NCI-H1105 (cell line): Measurements from ENCODE around the gene AKNA.
"Not testable (repeated sequence)": the region's sequence is repeated elsewhere in the genome, so short reads cannot be mapped to it uniquely, and the experiment has no call there.

Experiments used
- DNase-seq: peaks from one replicate; lab custom pipeline; 2025; lab: John Stamatoyannopoulos, UW

AKNA gene

DNA sequence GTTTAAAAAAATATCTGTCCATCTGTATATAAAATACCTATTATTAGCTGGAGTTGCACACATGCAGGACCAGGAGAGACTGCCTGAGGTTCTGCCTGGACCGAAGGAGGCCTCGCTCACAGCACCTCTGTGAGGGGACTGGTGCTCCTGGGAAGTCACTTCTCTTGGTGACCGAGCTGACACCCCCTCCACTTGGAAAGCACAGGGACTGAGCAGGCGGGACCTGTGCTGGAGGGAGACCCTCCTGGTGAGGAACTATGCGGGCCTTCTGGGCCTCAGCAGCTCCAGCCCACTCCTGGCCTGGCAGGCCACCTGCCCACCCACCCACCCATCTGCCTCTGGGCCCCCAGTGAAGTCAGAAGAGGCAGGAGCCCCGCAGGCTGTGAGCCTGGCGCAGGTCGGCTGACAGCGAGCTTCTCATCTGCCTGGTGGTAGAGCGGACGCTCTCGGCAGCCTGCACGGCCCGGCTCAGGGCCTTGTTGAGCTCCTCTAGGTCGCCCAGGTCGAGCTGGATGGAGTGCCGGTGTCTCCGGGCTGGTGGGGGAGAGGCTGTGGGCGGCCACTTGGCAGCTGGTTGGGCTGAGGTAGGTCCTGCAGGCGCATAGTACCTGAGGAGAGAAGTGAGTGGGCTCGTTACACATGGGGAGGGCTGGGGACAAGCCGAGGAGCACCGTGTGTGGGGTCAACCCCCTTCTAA, 50.9 kb downstream of the AKNA start:
- DNase-seq, result no peak

DNA sequence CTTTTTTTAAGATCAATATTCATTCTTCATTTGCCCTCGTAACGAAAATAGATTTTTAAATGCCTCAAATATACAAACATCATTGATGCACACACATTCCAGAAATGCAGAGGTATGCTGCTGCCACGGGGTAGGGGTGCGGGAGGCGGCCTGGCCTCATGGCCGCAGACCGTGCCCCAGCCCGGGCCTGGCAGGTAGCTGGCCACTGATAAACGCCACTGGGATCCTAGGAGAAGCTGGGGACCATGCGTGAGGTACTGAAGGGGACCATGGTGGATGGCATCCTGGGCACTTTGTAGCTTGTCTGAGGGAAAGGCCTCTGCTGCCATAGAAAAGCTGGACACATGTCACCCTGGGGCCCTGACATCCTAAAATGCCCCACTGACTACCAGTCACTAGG, 51.6 kb downstream of the AKNA start:
- DNase-seq, result no peak

GRCh38 chr9:114335745-114336144, 52.0 kb downstream of the AKNA start:
- no peak for DNase-seq

- no peak for DNase-seq
Measured at GRCh38 chr9:114334490-114334889, 53.3 kb downstream of the AKNA start.

DNA sequence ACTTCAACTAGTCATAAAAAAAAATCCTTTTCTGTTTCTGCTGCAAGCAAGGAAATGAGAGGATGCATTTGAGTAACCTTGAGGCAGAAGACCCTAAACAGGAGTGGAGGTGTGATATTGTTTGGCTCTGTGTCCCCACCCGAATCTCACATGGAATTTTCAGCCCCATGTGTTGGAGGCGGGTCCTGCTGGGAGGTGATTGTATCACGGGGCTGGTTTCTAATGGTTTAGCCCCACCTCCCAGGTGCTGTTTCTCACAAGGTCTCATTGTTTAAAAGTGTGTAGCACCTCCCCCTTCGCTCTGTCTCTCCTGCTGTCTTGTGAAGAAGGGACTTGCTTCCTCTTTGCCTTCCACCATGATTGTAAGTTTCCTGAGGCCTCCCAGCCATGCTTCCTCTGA, 54.1 kb downstream of the AKNA start:
- DNase-seq, result not testable (repeated sequence)

GRCh38 chr9:114332474-114333040, 55.2 kb downstream of the AKNA start:
- not testable (repeated sequence) for DNase-seq

GRCh38 chr9:114331229-114332195, 56.3 kb downstream of the AKNA start:
- DNase-seq, result not testable (repeated sequence)

DNA sequence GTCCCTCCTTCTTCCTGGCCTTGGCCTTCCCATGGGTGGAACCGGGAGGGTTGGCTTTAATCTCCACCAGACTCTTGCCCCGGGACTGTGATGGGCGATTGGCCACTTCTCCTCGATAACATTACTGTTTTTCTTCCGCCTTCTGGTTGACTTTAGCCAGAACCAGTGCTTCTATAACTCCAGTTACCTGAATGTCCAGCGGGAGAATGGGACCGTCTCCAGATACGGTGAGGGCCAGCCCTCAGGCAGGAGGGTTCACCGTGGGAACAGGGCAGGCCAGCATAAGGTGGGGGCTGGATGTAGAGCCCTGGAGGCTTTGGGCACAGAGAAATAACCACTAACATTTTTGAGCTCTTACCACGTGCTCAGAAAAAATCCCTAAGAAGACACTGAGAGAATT, 57.1 kb downstream of the AKNA start:
- no peak for DNase-seq

GRCh38 chr9:114329625-114330022, 58.2 kb downstream of the AKNA start, which contains the start of gene ORM2:
Gene ORM2, plus strand, starts transcription at chr9:114329869. Its CDS starts 36 bp downstream, at chr9:114329905.
- DNase-seq, result not testable (repeated sequence)

DNA sequence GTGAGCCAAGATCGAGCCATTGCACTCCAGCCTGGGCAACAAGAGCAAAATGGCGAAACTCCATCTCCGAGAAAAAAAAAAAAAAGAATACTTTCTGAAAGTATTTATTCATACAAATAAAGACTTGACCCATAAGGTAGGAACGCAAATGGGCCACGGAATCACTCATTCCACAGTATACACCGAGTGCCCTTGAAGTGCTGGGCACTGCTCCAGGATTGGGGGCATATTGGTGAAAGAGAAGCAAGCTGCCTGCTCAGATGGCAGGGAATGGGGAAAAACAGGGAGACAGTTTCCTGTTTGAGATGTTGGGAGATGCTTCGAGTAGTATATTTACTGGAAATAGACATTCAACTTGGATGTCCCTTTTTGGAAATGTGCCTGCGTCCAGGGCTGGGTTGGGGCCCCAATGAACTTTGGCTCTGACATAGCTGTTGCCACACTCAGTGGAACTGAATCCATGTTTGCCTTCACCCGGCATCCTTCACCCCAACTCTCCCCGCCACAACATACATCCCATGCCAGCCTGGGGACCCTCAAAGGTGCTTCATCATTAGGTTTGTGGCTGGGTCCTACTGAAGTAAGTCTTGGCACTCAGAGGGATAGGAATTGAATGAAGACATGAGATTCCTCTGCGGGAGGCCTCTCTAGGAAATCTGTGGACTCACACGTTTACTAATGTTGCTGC, 58.7 kb downstream of the AKNA start:
- not testable (repeated sequence) for DNase-seq

- DNase-seq, result not testable (repeated sequence)
Measured at GRCh38 chr9:114328357-114328820, 59.4 kb downstream of the AKNA start.

DNA sequence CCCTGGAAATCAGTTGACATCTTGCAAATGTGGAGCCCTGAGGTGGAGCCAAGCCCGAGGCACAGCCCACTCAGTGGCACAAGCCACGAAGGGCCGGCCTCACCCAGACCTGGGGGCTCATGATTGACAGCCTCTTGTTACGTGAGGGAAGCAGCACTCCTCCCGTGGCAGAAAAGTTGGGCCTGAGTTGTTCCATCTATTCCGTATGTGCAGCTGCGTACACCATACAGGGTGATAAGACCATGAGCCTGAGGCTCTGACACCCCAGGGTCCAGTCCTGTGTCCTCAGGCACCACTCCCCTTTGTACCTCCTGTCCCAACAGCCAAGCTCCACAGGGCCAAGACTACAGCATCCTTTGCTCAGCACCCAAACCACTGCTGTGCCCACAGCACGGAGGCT, 60.0 kb downstream of the AKNA start:
- no peak for DNase-seq

DNA sequence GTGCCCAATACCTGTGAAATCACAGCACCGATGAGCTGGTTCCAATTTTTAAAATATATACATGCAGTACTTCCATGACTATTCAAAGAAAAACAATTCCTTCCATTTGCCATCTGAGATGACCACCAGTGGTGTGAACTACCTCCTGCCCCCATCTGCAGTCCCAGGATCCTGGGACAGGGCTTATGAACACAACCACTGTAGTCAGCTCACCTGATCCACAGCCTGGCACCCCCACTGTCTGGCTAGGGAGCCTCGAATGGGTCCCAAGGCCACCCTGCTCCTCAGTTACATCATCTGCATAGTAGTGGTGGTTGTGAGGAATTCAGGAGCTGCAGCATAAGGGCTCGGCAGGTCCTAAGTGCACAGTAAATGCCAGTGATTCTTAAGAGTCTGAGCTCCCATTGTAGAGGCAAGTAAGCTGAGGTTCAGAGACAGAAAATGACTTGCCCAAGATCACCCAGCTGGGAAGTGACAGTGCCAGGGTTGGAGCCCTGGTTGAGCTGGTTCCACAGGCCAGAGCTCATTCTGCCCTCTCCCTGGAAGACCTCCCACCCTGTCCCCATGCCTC, 62.0 kb downstream of the AKNA start:
- not testable (repeated sequence) for DNase-seq

DNA sequence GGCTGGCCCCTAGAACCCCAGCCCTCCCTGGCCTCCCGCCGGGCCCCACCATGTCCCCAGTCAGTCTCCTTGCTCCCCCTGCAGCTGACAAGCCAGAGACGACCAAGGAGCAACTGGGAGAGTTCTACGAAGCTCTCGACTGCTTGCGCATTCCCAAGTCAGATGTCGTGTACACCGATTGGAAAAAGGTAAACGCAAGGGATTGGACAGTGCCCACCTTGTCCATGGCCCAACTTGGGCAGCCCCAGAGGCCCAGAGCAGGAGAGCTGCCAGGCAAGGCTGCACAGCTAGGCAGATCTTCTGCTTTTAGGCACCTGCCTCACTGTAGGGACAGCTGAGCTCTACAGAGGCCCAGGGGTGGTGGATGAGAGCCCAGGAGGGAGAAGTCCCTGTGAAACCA, 62.8 kb downstream of the AKNA start:
- not testable (repeated sequence) for DNase-seq

DNA sequence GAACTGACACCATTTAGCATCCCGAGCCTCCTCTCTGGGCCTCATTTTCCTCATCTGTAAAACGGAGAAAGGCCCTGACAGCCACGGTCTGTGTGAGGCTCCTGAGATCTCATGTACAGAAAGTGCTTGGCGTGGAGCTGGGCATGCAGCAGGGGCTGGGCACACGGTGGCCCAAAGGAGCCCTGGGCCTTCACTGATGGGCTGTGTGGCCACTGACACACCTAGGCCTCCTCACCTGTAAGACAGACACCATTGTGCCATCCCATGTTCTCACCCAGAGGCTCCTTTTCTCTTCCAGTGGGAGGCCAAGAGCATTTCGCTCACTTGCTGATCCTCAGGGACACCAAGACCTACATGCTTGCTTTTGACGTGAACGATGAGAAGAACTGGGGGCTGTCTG, 63.3 kb downstream of the AKNA start:
- DNase-seq, result no peak

DNA sequence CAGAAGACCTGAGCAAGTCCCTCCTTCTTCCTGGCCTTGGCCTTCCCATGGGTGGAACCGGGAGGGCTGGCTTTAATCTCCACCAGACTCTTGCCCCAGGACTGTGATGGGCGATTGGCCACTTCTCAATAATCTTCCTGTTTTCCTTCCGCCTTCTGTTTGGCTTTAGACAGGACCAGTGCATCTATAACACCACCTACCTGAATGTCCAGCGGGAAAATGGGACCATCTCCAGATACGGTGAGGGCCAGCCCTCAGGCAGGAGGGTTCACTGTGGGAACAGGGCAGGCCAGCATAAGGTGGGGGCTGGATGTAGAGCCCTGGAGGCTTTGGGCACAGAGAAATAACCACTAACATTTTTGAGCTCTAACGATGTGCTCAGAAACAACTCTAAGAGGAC, 63.9 kb downstream of the AKNA start:
- not testable (repeated sequence) for DNase-seq

DNA sequence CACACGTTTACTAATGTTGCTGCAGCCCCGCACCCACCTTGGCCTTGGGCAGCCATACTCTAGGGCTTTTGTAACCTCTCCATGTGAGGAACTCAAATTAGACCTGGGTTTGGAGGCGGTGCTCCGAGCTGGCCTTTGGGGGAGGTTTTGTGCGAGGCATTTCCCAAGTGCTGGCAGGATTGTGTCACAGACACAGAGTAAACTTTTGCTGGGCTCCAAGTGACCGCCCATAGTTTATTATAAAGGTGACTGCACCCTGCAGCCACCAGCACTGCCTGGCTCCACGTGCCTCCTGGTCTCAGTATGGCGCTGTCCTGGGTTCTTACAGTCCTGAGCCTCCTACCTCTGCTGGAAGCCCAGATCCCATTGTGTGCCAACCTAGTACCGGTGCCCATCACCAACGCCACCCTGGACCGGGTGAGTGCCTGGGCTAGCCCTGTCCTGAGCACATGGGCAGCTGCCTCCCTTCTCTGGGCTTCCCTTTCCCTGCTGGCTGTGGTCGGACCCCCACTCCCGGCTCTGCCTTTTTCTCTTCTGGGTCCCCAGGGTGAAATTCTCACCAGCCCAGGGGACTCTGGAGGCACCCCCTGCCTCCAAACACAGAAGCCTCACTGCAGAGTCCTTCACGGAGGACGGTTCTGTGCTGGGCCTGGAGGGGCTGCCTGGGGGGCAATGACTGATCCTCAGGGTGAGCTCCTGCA, 64.8 kb downstream of the AKNA start, which contains the start of gene ORM1:
Gene ORM1 (plus strand): TSS at position 268 of the 701 bp plus-strand sequence. CDS start 36 bp downstream, at position 304.
- DNase-seq, result not testable (repeated sequence)

- DNase-seq, result not testable (repeated sequence)
Measured at GRCh38 chr9:114322160-114322818, 65.5 kb downstream of the AKNA start.

DNA sequence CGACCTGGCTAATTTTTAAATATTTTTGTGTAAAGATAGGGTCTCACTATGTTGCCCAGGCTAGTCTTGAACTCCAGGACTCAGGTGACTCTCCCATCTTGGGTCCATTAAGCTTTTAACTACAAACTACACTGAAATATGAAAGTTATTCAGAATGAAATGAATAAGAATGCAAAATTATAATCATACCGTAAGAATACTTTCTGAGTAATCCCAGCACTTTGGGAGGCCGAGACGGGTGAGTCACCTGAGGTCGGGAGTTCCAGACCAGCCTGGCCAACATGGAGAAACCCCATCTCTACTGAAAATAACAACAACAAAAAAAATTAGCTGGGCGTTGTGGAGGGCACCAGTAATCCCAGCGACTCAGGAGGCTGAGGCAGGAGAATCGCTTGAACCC, 66.0 kb downstream of the AKNA start:
- DNase-seq, result no peak

- not testable (repeated sequence) for DNase-seq
Measured at GRCh38 chr9:114320710-114321109, 67.1 kb downstream of the AKNA start.
